OCI-M2 (cell line): ENCODE data around the gene ICE2.

ENCODE experiments used
- DNase-seq: peaks from one replicate; lab custom pipeline; 2025; ENCODE audit not compliant: unreplicated experiment; lab: John Stamatoyannopoulos, UW

ICE2 gene

DNA sequence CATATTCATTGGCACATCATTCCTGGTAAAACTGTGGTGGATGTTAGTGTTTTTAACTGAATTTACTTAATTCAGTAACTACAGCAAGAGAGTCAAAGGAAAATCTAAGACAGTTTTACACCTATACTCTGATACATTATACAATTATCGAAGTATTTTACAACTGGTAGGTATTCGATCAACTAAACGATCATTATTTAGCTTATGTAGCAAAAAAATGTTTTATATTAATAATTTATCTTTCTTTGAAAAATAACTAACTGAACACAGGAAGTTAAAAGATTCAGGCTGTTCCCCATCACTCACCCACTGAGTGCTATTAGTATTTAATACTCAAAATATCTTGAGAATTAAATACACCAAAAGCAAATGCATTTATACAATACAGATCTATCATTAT, 21.0 kb downstream of the ICE2 start:
- DNase-seq: no peak

DNA sequence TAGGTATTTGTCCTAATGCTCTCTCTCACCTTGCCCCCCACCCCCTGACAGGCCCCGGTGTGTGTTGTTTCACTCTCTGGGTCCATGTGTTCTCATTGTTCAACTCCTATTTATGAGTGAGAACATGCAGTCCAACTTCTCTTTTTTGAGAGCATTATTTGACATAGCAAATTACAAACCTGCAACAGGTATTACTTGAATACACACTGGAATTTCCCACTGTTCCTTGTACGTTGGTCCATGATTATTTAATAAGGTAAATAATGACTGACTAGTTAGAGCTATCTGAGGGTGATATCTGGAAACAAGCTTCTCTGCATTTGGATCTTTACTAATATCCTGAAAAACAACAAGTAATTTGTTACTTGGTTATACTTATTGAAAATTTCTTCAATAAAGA, 24.1 kb downstream of the ICE2 start:
- DNase-seq: no peak

DNA sequence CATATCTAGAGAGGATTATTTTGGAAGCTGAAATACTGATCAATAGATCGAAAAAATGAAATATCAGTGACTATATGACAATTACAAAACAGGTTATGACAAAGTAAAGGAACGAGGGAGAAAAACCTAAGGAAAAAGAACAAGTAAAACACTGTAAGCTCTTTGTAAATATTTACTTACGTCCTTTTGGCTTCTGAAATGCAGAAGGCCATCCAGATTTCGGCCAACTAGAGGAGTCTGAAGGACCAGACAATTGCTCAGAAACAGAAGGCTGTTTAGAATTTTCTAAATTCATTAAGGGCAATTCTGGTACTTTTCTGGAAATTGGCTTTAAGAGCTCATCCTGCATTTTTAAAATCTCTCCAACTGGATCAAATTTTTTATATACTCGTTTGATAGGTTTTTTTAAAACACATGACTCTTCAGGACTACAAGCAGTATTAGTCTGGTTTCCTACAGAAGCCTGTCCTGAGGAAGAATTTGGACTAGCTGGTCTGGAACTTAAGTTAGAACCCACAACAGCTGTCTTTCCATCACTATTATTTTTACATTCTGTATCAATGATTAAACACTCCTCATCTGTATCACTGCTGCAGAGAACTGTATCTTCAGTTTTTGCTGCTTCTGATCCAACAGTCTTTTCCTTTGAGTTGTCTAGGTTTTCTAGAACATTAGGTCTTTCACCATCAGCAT, 30.1 kb downstream of the ICE2 start:
- DNase-seq: no peak

DNA sequence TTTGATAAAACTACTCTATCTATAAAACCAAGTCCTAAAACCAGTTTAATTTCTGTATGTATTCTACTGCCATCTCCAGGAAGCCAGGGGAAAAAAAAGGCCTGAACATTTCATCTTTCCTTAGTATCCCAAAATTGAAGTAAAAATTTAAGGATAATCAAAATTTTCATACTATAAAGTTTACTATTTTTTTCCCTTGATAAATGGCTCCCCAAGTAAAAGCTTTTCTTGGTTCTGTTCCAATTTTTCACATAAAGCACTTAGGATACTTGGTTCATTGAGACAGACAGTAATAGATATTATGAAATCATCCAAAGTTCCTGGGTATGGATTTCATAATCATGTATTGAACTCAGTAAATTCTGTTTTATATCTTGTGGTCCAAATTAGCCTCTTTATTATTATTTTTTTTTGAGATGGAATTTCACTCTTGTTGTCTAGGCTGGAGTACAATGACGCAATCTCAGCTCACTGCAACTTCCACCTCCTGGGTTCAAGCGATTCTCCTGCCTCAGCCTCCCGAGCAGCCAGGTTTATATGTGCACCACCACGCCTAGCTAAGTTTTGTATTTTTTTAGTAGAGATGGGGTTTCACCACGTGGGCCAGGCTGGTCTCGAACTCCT, 34.5 kb downstream of the ICE2 start:
- no peak for DNase-seq

DNA sequence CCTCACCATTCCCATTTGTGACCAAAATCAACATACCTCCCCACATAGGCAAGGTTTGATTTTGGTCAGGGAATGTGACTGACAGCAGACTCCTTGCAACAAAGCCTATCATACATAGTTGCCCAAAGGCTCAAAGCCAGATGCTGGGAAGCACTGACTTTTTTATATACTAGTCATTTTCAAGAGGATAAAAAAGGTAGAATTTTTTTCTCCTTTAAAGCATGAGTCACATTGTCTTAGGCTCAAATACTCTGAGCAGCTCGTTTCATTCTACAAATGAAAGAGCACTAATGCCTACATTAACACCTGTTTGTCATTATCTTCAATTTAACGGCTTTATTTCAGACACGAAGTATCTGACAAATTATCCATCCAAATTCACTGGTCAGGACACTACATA, 36.2 kb downstream of the ICE2 start:
- no peak for DNase-seq

DNA sequence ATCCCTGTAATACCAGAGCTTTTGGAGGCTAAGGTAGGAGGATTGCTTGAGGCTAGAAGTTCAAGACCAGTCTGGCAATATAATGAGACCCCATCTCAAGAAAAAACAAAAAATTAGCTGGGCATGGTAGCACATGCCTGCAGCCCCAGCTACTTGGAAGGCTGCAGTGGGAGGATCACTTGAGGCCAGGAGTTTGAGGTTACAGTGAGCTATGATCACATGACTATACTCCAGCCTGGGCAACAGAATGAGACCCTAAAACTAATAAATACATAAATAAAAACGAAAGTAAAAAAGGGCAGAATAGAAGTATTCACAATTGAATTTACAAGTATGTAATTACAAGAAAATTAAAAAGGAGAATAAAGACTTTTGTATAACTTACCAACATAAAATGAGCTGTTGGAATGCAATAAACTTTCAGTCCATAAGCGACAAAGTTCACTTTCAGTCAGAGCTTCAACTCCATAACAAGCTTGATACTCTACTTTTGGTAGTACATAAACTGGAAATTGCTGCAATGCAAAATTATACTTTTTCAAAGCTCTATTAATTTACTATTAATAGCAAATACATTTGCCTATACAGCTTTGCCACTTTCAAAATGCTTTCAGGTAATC, 36.8 kb downstream of the ICE2 start:
- no peak for DNase-seq

DNA sequence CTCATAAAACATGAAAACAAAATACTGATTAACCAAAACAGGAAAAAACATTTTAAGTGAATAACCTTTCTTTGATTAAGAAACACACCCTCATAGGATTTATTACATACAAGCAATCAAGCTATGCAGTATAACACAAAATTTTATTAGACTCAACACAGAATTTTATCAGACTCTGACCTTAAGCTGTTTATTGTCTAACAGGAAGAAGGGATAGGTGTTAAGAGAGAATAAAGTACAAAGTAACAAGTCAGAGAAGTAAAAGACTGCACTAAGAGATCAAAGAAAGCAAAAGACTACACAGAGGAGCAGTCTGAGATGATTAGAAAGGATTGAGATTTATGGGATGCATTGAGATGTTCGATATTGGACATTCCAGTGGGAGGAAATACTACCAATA, 37.6 kb downstream of the ICE2 start:
- DNase-seq: no peak

DNA sequence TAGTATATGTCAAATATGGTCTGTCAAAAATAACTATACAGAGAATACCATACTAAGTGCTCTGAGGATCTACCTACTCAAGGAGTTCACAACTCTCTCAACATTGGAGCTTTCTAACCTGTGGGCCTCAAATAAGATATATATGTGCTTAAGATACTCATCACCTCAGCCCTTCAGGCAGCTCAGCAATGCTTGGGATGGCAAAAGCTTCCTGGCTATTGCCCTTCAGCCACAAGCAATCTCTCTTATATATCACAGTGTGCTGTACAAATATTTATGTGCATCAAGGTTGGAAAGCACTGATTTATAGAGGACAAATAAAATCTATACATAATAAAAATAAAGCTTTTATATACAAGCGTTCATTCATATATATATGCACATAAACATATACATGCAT, 40.3 kb downstream of the ICE2 start:
- no peak for DNase-seq

DNA sequence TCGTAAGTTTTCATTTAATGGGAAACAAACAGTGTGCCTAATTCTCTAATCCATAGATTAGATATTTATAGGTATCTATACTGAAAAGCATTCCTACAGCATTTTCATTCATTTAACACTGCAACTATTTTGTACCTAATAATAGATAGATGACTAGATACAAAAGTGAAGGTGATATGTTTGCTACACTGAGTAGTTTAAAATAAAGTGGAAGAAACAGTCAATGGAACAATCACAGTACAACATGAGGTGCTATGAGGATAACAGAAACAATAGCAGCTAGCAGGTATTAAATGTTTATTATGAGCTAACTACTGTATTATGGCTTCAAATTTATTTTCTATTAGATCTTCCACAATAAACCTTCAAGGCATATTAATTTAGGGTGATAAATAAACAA, 50.0 kb downstream of the ICE2 start:
- no peak for DNase-seq

DNA sequence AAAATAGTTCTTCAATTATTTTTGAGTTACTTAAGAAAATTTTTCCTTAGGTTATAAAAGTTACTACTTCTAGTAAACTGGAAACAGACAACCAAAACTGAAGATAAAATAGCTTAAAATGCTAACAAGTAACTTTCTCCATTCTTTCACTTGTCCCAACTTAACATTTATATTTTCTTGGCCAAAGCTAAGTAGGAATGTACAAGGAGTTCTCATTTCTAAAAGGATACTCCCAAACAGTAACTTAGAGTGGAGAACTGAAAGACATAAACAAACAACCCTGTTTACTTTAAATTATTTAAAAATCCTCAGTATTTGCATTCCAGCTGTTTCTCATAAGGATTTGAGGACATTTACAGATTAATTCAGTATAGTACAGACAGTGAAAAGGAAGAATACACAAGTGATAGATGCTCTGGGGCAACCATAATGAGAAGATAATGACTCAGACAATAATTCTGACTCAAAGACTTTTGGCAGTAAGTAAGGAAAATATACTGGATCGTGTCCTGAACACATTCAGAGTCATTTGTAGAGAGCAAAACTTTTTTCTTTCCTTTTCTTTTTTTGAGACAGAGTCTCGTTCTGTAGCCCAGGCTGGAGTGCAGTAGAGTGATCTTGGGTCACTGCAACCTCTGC, 52.0 kb downstream of the ICE2 start:
- DNase-seq: no peak

DNA sequence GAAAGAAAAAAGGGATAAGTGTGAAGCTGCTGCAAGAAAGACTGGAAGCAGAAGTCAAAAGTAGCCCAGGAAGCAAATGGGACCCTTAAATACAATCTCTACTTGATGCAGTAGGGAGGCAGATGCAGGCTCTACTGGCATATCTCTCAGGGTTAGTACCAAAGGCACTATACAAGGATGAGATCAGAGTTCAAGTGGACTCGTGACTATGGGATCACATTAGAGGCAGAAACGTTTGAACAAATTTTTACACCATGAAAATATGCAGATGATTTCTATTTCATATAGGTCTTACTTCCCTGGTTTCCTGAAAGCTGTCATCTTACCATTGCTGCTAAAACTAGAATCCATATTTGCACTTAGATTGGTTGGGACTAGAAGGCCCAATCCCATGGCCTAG, 53.5 kb downstream of the ICE2 start:
- no peak for DNase-seq

DNA sequence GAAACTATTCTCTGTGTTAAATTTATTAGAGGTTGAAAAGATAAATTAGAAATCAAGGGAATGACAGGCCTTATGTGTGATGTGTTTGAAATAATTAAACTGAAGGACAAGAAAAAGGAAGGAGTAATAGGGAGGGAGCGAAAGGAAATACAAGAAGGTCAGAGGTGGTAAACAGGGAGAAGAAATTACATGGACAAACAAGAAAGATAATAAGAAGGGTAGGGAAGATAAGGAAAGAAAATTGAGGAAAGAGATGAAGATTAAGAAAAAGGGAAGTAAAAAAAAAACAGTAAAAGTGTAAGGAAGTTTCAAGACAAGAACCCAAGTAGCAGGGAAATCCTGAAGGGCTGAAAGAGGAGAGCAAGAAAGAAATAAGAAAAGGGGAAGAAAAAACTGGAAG, 54.9 kb downstream of the ICE2 start:
- no peak for DNase-seq

DNA sequence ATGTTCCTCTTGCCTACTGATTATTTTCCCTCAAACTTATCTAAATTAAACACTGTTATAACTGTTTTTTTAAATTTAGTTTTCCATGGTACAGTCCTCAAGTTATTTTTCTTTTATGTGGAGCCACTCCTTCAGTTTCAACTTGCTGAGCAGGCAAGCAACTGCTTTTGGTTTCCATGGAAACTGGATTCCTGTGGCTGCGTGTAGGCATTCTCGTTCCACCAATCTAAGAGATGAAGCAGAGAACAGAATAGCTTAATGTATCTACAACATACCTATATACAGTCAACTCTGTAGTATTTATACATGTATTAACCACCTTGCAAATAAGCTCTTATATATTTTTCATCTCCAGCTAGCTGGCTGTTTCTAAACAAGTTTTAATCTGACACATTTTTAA, 55.4 kb downstream of the ICE2 start:
- DNase-seq: no peak

DNA sequence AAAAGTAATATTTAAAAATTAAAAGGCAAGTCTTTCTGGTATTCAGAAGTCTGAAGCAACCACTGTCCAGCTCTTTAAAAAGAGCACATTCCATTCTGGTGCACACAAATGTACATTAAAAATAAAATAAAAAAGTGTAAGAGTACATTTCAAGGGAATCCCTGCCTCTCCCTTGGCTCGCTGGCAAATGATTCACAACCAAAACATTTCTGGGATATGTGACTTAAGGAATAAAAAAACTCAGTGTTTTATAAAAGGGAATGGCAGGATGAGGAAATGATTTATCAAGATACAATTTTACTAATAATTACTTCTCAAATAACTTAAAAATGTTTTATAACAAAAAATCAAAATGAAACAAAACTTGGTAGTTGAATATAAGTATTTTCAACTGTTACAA, 57.4 kb downstream of the ICE2 start:
- no peak for DNase-seq

DNA sequence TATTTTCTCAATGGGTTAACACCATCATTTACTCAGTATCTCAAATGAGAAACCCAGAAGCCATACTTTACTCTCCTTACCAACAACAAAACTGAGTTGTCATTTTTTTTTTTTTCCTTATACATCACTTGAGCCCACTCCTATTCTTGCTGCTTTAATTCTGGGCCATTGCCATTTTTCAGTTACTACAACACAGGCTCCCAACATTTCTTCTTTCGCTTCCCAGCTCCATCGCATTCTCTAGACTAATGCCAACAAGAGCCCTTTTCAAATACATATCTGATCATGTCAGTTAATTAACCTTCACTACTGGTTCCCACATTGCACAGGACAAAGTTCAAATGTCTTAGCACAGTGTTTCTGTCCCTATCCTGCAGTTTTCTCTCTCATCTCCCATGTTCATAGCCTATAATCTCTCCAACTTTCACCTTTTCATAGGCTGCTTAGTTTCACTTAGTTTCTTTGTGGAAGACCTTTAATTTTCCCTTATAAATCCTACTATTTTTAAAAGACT, 58.7 kb downstream of the ICE2 start:
- DNase-seq: no peak

DNA sequence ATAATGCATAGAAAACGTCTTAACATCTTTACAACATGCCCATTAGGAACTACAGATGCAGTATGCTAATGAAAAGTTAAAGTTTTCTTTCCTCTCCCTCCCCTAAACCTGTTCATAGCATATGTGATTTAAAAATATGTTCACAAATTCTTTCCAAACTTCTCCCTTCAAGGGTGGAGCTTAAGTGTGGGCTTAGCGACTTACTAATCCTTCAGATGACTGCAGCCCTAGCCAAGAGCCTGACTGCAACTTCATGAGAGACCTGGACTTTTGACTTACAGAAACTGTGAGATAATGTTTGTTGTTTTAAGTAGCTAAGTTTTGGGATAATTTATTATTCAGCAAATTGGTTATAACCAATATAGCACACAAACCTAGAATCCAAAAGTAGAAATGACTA, 59.2 kb downstream of the ICE2 start:
- DNase-seq: no peak

DNA sequence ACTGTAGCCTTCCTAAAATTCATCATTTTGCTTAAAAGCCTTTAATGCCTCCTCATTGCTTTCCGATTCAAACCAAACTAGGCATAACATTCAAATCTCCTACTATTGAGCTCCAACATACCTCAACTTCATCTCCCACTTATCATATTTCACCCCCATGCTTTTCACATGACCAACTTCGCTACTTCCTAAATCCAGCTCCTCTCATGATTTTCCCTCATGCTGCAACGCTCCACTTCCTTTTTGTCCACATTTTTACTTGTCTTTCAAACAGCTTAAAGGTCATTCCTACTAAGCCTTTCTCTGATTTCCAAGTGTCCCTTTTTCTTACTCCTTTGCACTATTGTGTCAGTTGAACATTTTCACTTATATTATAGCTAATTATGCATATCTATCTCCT, 60.8 kb downstream of the ICE2 start:
- no peak for DNase-seq

DNA sequence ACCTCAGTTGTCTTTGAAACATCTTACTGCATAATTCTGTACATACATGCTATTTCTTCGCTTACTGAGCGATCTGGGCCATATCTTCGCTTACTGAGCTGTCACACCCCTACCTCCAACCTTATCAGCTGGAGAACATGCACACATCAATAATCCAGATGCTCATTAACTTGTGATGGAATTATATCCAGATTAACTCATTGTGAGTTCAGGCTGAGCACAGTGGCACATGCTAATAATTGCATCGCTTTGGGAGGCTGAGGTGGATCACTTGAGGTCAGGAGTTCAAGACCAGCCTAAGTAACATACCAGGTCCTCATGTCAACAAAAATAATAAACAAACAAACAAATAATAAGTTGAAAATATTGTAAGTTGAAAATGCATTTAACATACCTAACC, 61.8 kb downstream of the ICE2 start:
- no peak for DNase-seq

DNA sequence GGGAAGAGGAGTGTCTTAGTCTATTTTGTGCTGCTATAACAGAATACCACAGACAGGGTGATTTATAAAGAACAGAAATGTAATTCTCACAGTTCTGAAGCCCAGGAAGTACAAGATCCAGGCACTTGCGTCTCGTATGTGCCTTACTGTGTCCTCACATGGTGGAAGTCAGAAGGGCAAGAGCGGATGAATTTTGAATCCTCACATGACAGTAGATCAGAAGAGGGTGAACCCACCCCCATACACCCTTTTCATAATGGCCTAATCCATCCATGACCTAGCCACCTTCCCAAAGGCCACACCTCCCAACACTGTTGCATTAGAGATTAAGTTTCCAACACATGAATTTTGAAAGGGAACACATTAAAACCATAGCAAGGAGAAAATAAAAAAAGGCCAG, 62.5 kb downstream of the ICE2 start:
- no peak for DNase-seq

DNA sequence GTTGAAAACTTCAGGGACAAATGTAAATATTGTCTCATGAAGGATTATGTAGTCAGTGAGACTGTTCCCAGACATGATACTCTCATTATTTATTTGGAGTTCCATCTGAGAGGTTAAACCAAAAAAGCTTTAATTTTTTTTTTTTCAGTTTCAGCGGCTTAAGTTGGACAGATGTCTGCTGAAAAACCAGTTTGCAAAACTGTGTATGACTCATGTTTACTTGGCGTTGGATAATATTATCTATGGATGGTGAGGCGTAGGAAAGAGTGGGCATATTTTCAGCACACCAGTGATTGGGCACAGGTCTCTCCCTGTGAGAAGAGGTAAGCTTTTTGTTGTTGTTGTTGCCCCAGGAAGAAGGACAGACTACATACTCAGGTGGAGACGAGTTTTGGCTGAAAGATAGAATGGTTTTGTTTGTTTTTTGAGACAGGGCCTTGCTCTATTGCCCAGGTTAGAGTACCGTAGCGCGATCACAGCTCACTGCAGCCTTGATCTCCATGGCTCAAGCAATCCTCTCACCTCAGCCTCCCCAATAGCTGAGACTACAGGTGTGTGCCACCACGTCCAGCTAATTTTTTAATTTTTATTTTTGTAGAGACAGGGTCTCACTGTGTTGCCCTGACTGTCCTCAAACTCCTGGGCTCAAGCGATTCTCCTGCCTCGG, 64.8 kb downstream of the ICE2 start:
- DNase-seq: no peak

DNA sequence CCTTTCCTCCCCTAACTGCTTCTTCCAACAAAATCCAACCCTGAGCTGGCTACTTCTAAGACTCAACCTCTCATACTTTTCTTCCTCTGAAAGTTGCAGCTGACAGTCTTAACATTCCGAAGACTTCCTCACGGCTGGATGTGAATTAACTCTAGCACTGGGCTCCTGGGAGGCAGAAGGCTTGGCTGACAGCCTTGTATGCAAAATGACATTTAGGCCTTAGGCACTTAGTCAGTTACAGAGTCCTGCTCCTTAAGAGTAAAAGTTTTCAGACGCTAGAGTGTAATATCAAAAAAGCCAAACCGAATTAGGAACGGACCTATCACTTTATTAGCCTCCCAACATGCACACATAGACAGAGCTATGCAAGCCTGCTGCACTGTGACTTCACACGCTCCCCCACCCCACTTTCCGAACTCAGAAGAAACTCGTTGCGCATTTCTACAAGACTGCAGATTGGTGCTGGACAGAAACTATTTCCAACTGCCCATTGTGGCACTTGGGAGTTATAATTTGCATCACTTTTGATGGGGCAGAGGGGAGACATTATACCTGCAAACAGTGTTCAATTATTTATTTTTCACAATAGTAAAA, 65.6 kb downstream of the ICE2 start:
- DNase-seq: no peak
